Measurements from ENCODE around the gene UMPS.
A peak's percentile ranks its signal among the peaks of the same experiment; 100 is the strongest.

UMPS gene

DNA sequence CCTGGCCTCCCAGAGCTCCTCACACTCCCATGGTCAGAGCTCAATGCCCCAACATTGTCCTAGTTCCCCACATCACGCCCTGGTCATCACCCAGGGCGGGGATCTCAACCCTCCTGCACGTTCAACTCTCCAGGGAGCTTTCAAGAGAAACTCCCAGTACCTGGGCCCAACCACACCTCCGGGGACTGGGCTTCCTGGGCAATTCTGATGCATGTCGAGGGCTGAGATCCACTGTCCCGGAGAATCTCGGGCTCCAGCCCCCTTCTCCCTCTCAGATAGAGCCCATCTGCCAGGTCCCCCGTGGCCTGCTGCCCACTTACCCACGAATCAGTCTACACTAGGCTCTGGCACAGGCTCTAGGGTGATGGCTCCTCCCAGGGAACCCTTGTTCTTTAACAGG is 39.2 kb downstream of the UMPS start:
- DNase-seq (ENCODE audit: extremely low spot score) = no peak
- TF ChIP-seq L3MBTL2 (conservative IDR thresholded peaks at IDR 0.05) (no peak), ARNT (IDR thresholded peaks at IDR 0.05) (no peak), FOXM1 (IDR thresholded peaks at IDR 0.05; ENCODE audit: borderline replicate concordance) (no peak), FOXK2 (IDR thresholded peaks at IDR 0.05) (no peak), HDGF (IDR thresholded peaks at IDR 0.05; ENCODE audit: borderline replicate concordance) (no peak), ZNF384 (IDR thresholded peaks at IDR 0.05) (no peak), SP1 (IDR thresholded peaks at IDR 0.05) (no peak), LEF1 (IDR thresholded peaks at IDR 0.05; ENCODE audit: borderline replicate concordance) (no peak), FOXA1 (IDR thresholded peaks at IDR 0.05) (no peak), BHLHE40 (IDR thresholded peaks at IDR 0.05; ENCODE audit: borderline replicate concordance) (no peak), TARDBP (IDR thresholded peaks at IDR 0.05) (no peak), ELF4 (IDR thresholded peaks at IDR 0.05) (no peak), NFRKB (IDR thresholded peaks at IDR 0.05) (no peak)
- CTCF ChIA-PET = interaction anchor here (1.0 to 1.3 kb wide), 3 partner anchors 9 to 137 kb away, joined by 3 to 6 read pairs (median 4); no protein-coding TSS in a partner anchor
- POLR2A ChIA-PET = no interaction called here

DNA sequence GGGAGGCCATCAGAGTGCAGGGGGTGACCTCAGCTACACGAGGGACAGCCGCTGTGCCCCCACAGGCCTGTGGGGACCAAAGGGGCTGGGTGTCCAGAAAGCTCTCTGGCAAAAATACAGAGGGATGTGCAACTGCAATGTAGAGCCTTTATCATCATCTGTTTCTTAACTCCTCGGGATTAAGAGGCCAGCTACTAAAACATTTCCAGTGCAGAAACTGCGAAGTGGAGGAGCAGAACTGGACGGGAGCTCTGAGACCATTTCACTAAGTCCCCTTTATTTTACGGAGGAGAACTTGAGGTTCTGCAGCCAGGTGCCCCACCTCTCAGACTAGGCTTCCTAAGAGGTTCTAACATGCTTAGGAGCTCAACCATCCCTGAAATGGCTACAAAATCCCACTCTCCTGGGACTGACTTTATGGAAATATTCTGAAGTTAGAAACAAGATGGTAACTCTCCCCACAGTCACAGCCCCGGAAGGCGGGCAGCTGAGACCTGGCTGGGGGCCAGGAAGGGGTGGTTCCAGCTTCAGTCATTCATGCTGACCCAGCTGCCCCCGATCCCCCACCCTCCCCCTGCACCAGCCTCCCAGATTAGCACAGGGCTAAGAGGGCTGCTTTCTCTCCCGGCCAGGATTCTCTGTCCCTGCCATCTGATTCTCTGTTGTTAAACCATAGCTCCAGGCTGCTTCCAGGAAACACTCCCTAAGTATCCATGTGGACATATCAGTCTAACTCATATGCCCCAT is 40.3 kb downstream of the UMPS start:
- peak; percentile 23 for DNase-seq (ENCODE audit: extremely low spot score)
- ChIA-PET POLR2A (no interaction called here), CTCF (interaction anchor here (0.7 to 1.4 kb wide), 5 partner anchors 10 to 132 kb away, joined by 3 to 8 read pairs (median 4); no protein-coding TSS in a partner anchor)
- TF ChIP-seq FOXM1 (IDR thresholded peaks at IDR 0.05; ENCODE audit: borderline replicate concordance) (no peak), TARDBP (IDR thresholded peaks at IDR 0.05) (no peak), NFRKB (IDR thresholded peaks at IDR 0.05) (no peak), CTBP1 (IDR thresholded peaks at IDR 0.05; ENCODE audit: borderline replicate concordance) (no peak), L3MBTL2 (conservative IDR thresholded peaks at IDR 0.05) (no peak), ARNT (IDR thresholded peaks at IDR 0.05) (no peak), ZNF384 (IDR thresholded peaks at IDR 0.05) (no peak), FOXA1 (IDR thresholded peaks at IDR 0.05) (no peak), LEF1 (IDR thresholded peaks at IDR 0.05; ENCODE audit: borderline replicate concordance) (no peak), ELF4 (IDR thresholded peaks at IDR 0.05) (no peak), HDGF (IDR thresholded peaks at IDR 0.05; ENCODE audit: borderline replicate concordance) (no peak)

DNA sequence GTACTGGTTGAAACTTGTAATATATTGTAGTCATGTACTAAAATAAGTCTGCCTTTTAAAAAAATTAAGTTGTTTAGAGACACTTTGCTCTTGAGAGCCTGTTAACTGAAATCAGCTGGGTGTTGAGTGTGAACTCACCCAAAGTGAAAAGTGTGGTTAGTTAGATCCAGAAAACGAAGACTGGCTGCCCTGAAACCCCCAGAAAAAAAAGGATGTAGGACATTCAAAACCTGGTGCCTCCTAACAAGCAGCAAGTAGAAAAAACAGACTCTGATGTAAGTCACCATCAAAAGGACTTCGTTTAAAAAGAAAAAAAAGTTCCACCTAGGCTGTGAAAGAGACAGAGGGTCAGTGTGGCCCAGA is 40.8 kb downstream of the UMPS start:
- CTCF ChIA-PET = interaction anchor here (0.7 to 1.4 kb wide), 6 partner anchors 10 to 131 kb away, joined by 3 to 8 read pairs (median 4); no protein-coding TSS in a partner anchor
- no peak for TF ChIP-seq CTBP1 (IDR thresholded peaks at IDR 0.05; ENCODE audit: borderline replicate concordance)
- no peak for TF ChIP-seq FOXK2 (IDR thresholded peaks at IDR 0.05)
- TF ChIP-seq SUZ12 (IDR thresholded peaks at IDR 0.05) = no peak
- TF ChIP-seq NFRKB (IDR thresholded peaks at IDR 0.05) = no peak
- TF ChIP-seq L3MBTL2 (conservative IDR thresholded peaks at IDR 0.05) = no peak
- no peak for TF ChIP-seq SP1 (IDR thresholded peaks at IDR 0.05)
- no peak for TF ChIP-seq ARNT (IDR thresholded peaks at IDR 0.05)
- TF ChIP-seq ELF4 (IDR thresholded peaks at IDR 0.05) = no peak
- TF ChIP-seq LEF1 (IDR thresholded peaks at IDR 0.05; ENCODE audit: borderline replicate concordance) = no peak
- TF ChIP-seq FOXM1 (IDR thresholded peaks at IDR 0.05; ENCODE audit: borderline replicate concordance) = no peak
- TF ChIP-seq, protein P1, sequence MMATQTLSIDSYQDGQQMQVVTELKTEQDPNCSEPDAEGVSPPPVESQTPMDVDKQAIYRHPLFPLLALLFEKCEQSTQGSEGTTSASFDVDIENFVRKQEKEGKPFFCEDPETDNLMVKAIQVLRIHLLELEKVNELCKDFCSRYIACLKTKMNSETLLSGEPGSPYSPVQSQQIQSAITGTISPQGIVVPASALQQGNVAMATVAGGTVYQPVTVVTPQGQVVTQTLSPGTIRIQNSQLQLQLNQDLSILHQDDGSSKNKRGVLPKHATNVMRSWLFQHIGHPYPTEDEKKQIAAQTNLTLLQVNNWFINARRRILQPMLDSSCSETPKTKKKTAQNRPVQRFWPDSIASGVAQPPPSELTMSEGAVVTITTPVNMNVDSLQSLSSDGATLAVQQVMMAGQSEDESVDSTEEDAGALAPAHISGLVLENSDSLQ (IDR thresholded peaks at IDR 0.05) = no peak
- no peak for TF ChIP-seq TARDBP (IDR thresholded peaks at IDR 0.05)
- TF ChIP-seq ZNF384 (IDR thresholded peaks at IDR 0.05) = no peak
- no peak for TF ChIP-seq BHLHE40 (IDR thresholded peaks at IDR 0.05; ENCODE audit: borderline replicate concordance)
- TF ChIP-seq HDGF (IDR thresholded peaks at IDR 0.05; ENCODE audit: borderline replicate concordance) = no peak
- no peak for TF ChIP-seq FOXA1 (IDR thresholded peaks at IDR 0.05)
- DNase-seq (ENCODE audit: extremely low spot score) = no peak
- POLR2A ChIA-PET = no interaction called here

DNA sequence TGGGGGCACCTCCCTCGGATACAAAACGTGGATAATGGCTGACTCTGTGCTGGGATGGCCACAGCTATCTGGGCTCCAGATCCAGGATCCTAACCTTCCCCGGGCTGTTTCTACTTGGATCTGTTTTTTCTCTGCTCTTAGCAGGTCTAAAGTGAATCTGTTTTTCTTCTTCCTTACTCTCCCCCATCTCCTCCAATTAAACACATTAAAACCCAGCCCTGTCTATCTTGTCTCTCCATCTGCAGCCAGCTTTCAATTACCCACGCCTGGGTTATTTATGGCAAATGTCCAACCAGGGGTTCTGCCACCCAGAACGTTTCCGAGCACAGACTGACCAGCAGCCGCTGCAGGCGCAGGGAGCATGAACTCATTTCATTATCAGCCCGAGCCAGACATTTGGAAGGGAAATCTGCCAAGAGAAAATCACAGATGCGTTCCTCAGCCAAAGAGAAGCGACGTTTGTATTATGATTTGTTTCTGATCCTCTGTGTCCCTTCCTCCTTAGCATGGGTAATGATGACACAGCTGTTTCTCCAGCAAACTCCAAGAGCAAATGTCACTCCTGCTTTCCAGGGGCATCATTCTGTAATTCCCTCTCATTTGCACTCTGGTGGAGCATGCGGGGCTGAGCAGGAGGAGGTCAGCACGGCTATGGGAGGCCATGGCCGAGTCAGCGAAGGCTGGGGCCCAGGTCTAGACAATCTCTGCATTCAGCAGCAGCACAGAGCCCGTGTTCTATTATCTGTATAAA is 42.0 kb downstream of the UMPS start:
- DNase-seq (ENCODE audit: extremely low spot score) = no peak
- TF ChIP-seq SP1 (IDR thresholded peaks at IDR 0.05) (no peak), FOXK2 (IDR thresholded peaks at IDR 0.05) (no peak), TARDBP (IDR thresholded peaks at IDR 0.05) (no peak), ELF4 (IDR thresholded peaks at IDR 0.05) (no peak), LEF1 (IDR thresholded peaks at IDR 0.05; ENCODE audit: borderline replicate concordance) (no peak), NFRKB (IDR thresholded peaks at IDR 0.05) (no peak), ZNF384 (IDR thresholded peaks at IDR 0.05) (no peak), HDGF (IDR thresholded peaks at IDR 0.05; ENCODE audit: borderline replicate concordance) (no peak), FOXA1 (IDR thresholded peaks at IDR 0.05) (no peak), FOXM1 (IDR thresholded peaks at IDR 0.05; ENCODE audit: borderline replicate concordance) (no peak), CTBP1 (IDR thresholded peaks at IDR 0.05; ENCODE audit: borderline replicate concordance) (no peak), L3MBTL2 (conservative IDR thresholded peaks at IDR 0.05) (no peak)
- TF ChIP-seq, protein P1 (IDR thresholded peaks at IDR 0.05) = no peak
- ChIA-PET CTCF (interaction anchor here (0.6 to 1.4 kb wide), 3 partner anchors 11 to 433 kb away, joined by 4 to 8 read pairs (median 5); no protein-coding TSS in a partner anchor), POLR2A (no interaction called here)

DNA sequence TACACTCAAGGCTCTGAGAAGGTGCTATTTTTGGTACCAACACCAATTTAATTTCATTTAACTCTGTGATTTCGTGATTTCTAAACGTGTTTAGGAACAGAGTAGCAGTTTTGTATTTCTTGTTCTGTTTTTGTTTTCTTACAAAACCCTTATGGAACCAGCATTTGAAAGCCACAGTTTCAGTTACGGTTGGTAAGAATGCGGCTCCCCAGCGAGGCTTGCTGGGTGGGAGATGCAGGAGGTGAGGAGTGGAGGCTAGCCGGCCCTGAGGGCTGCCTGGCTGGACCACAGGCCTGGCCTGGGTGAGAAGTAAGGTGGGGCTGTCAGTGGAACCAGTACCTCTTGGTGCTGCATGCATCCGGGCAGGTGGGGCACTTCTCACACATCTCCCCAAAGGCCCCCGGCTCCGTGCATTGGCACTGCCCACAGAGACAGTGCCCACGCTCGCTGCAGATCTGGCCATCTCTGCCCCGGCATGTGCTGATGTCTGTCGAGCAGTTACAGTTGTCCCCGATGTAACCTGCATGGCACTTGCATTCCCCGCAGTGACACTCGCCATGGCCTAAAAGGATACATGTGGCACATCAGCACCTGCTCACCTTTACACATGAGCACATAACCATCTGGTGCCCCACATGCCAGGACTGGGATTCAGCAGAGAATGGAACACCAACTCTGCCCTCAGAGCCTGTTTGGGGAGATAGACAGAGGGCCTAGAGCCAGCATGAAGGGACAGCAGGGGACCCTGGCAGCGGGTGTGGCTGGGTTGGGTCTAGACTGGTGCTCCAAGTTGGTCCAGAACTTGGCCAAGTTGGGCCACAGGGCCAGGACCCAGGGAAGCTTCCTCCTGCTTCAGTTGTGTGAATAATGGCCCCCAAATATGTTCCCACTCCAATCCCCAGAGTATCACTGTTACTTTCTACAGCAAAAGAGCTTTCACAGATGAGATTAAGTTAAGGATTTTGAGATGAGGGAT is 43.4 kb downstream of the UMPS start:
- DNase-seq (ENCODE audit: extremely low spot score) = no peak
- TF ChIP-seq BHLHE40 (IDR thresholded peaks at IDR 0.05; ENCODE audit: borderline replicate concordance) (no peak), NFRKB (IDR thresholded peaks at IDR 0.05) (no peak), FOXA1 (IDR thresholded peaks at IDR 0.05) (no peak), SUZ12 (IDR thresholded peaks at IDR 0.05) (no peak), ARNT (IDR thresholded peaks at IDR 0.05) (no peak), SP1 (IDR thresholded peaks at IDR 0.05) (no peak), ELF4 (IDR thresholded peaks at IDR 0.05) (no peak), CTBP1 (IDR thresholded peaks at IDR 0.05; ENCODE audit: borderline replicate concordance) (no peak), FOXM1 (IDR thresholded peaks at IDR 0.05; ENCODE audit: borderline replicate concordance) (no peak), TARDBP (IDR thresholded peaks at IDR 0.05) (no peak), L3MBTL2 (conservative IDR thresholded peaks at IDR 0.05) (no peak)
- TF ChIP-seq, protein P1 (IDR thresholded peaks at IDR 0.05) = no peak
- POLR2A ChIA-PET = no interaction called here
- CTCF ChIA-PET = no interaction called here

Data from HEK293T (cell line).